NCI-H1694 (cell line): ENCODE measurements around the gene FAM163A.
"Not testable (repeated sequence)": the region's sequence is repeated elsewhere in the genome, so short reads cannot be mapped to it uniquely, and the experiment has no call there.

ENCODE experiments used
- DNase-seq: peaks from one replicate; lab custom pipeline; 2025; lab: John Stamatoyannopoulos, UW

The FAM163A gene

DNA sequence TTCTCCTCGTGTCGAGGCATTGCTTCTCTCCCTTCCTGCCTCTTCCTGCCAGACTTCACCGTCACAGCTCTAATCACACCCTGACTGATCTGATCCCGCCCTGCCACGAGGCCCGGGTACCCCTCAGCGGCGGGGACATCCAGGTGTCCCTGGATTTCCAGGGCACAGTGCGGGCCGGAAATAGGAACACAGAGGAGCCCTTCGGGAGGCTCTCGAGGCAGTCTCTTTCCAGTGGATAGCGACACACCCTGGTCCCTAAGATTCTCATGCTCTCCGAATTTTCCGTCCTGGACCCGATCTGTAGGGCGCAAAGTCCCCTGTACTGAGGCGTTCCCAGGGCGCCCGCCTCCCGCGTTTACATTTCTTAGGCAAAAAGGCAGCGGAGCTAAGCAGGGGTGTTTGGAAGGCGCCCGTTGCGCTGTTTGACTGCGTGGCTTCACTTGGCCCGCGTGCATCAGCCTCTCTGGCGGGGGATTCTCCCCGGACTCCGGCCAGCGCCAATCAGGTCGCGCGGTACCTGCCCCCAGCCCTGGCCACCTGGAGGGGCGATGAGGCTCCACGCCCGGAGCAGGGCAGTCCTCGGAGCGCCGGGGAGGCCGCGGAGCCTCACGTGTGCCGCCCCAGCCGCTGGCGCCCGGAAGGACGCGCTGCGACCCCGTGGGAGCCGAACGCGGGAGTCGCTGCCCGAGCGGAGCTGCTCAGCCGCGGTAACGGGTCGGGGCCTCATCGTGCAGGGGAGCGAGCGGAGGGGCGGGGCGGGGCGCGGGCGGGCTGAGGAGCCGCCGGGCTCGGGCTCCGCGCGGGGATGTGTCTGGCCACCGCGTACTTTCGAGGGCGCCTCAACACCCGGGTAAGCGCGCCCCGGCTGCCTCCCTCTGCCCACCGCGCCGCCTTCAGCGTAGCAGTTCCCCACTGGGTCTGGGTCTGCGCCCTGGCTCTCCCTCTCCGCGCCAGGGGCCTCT lies at the start of gene FAM163A:
Gene FAM163A (plus strand): TSS at position 575 of the 962 bp plus-strand sequence. CDS start 69,807 bp downstream, outside the sequence.
- DNase-seq = no peak

DNA sequence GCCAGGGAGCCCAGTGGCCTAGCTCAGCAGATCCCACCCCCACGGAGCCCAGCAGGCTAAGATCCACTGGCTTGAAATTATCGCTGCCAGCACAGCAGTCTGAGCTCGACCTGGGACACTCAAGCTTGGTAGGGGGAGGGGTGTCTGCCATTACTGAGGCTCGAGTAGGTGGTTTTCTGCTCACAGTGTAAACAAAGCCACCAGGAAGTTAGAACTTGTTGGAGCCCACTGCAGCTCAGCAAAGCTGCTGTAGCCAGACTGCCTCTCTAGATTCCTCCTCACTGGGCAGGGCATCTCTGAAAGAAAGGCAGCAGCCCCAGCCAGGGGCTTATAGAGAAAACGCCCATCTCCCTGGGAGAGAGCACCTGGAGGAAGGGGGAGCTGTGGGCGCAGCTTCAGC lies 48.6 kb upstream of the FAM163A start:
- DNase-seq = not testable (repeated sequence)

GRCh38 chr1:179702946-179703539 lies 40.0 kb upstream of the FAM163A start:
- DNase-seq = no peak

GRCh38 chr1:179706339-179706941 lies 36.7 kb upstream of the FAM163A start:
- DNase-seq = peak; percentile 39

- no peak for DNase-seq
Measured at GRCh38 chr1:179707406-179707805, 35.7 kb upstream of the FAM163A start.

DNA sequence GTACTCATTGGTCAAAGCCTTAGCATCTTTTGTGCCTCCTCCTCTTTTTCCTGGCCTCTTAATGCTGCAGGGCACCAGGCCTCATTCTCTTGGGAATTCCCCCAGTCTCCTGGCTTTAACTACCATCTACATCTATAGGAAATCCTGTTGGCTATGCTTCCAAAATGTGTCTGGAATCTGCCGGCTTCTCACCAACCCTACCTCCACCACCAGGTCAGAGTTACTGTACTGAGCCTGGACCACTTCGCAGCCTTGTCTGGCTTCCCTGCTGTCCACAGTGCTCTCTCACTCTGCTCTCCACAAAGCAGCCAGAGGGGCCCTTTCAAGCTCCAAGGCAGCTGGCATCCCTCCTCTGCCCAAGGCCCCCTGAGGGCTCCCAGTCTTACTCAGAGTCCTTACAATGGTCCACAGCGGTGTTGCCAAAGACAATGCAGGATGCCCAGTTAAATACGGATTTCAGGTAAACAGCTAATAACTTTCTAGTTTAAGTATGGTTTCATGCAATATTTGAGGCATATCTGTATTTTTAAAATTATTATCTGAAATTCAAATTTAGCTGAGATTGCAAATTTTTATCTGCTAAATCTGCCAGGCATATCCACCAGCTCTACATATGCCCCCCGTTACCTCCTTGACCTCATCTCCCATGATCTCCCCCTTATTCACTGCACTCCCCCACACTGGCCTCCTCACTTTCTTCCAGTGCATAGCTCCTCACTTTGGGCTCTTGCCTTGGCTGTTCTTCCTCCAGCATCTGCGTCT lies 34.5 kb upstream of the FAM163A start:
- DNase-seq = no peak

- DNase-seq = no peak
Measured at GRCh38 chr1:179709841-179710329, 33.2 kb upstream of the FAM163A start.

DNA sequence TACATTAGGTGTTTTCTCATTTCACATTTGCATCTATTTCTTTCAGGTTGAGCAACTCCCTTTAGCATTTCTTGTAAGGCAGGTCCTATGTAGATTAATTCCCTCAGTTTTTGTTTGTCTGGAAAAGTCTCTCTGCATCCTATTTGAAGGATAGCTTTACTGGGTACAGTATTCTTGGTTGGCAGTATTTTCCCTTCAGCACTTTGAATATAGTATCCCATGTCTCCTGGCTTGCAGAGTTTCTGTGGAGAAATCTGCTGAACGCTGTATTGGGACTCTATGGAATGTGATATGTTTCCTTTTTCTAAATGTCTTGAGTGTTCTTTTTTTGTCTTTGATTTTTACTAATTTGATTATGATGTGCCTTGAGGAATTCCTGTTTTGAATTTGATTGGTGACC lies 28.9 kb upstream of the FAM163A start:
- DNase-seq = no peak

GRCh38 chr1:179714623-179715022 lies 28.5 kb upstream of the FAM163A start:
- no peak for DNase-seq

DNA sequence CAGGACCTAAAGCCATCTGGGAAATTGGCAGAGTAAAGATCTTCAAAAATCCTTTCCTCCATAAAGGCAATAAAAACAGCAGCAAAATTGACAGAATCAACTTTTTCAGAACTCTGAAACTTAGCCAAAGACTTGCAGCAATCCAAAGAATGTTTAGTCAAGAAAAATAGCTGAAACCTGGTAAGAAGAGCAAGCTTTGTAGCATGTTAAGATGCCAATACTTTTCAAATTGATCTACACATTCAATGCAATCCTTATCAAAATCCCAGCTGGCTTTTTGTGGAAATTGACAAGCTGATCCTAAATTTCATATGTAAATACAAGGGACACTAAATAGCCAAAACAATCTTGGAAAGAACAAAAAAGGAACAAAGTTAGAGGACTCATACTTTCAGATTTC lies 23.8 kb upstream of the FAM163A start:
- DNase-seq = no peak

GRCh38 chr1:179728271-179728670 lies 14.8 kb upstream of the FAM163A start:
- DNase-seq = peak; percentile 36

DNA sequence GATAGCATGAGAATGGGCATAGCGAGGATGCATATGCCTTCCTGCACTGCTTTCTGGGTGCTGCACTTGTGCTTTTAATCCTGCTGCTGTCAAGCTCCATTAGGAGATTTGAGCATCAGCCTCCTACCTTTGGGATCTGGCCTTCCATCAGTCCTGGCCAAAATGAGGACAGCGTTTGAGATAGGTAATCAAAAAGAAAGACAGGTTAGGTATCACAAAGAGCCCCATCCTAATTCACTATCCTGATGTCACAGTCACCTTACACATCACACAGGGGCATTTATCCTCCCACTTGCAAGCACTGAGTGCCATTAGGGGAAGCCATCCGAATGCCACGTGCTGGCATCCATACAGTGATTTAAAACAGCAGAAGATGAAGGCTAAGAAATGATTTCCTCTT lies 13.2 kb upstream of the FAM163A start:
- DNase-seq = no peak

- DNase-seq = no peak
Measured at GRCh38 chr1:179731643-179732042, 11.4 kb upstream of the FAM163A start.

DNA sequence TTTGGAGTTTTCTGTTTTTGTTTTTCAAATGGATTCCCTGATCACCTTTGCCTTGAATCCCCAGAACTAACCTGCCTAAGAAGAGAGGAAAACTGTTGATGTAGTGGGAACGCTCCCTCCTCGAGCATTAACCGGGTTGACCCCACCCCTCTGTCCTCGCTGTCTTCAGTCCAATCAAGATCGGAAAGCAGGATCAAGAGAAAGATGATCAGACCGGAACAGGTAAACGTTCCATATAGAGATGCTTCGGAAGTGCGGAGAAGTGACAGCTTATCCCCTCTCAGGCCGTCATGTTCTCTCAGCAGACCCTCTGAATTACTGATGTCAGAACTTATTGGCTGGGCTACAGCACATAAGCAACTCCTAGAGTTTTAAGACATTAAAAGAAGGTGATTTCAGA lies 800 bp upstream of the FAM163A start:
- DNase-seq = no peak

GRCh38 chr1:179743679-179744400 lies 749 bp downstream of the FAM163A start:
- no peak for DNase-seq

DNA sequence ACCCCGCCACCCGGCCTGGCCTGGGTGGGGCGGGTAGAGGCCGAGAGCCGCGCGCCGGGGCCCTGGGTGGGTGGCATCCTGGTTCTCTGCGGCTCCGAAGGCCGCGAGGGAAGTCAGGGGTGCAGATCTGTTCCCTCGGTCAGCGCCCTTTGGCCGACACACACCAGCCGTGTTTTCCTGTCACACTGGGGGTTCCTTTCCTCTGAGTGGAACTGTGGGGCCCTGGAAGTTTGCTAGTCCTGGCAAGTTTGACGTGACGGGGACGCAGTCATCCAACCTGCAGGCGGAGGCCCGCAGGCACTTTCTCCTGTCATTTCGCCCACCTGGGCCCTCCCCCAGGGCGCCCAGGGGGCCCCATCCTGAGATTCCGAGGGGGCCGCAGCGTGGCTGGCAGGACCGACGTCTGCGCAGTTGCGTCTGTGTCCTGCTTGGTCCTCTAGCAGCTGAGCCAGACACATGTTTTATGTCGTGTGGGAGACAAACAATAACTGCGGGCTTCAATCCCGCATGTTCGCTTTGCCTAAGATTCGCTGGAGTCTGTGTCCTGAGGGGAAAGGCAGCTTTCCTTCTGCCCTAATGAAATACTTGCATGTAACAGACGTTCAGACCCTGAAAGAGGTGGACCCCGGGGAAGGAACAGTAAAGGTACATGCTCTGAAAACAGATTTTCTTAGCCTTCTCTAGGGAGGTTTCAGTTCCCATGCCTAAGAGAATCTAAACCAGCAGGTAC lies 1.5 kb downstream of the FAM163A start:
- DNase-seq = no peak

- no peak for DNase-seq
Measured at GRCh38 chr1:179745131-179745611, 2.1 kb downstream of the FAM163A start.

- DNase-seq = no peak
Measured at GRCh38 chr1:179745743-179746142, 2.7 kb downstream of the FAM163A start.

DNA sequence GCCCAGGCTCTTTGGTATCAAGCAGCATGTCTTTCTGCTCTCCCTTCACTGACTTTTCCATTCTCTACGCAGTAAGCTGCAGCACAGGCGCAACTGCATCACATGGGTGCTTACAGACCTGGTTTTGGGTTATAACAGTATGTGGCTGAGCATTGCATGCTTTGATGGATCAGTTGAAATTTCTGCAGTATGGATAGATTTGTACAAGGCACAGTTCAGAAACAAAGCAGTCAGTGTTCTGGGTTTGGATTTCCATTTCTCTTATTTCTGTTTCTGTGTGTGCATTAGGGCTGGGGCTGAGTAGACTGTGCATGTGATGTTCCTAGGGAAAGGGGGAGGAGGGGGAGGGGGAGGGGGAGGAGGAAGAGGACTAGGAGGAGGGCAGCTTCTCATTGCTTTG lies 4.5 kb downstream of the FAM163A start:
- no peak for DNase-seq

DNA sequence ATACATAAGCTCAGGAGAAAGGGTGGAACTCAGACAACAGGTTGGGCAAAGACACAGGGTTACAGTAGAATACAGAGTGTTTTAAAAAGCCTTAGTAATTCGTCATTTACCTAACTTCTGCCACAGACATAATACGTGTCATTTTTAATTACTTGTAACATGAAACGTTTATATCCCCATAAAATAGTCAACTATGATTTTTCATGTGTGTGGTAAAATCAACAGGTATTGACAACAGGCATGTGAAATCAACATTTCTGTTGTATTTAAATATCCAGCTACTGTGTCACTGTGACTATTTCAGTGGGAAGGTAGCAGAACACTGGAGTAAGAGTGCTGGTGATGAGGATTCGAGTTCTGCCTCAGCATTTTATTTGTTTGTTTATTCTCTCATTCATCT lies 5.7 kb downstream of the FAM163A start:
- DNase-seq = no peak
